Heart left ventricle (tissue), 13 donors: ENCODE measurements around the gene PMM2.

Experiments
- CTCF ChIP-seq, 12 donors: fragments of 200-600 bp; sonication (generic) in 4 of 12; IDR thresholded peaks; one replicate each; pipeline versions ENCODE4 v1.5.0 to v1.8.0; 2018 to 2022; ENCODE audit warnings: antibody characterized with exemption in 12 of 12, mild to moderate bottlenecking in 5 of 12
- POLR2A ChIP-seq, 2 donors: fragments of 450-650 bp; IDR thresholded peaks; one replicate each; pipeline ENCODE4 v1.6.1; 2017; ENCODE audit warnings: antibody characterized with exemption in 2 of 2, mild to moderate bottlenecking in 2 of 2, moderate library complexity in 2 of 2
- donor health status: ischemic (EF 13 %, LVEDD 7.1; RV severe dilation, severe dysfunction).
- donor health status: DM: no; HTN: yes; CAD: no.
- donor health status: DM: no; HTN: no; CAD: no.
- donor health status: ischemic (EF 25% LVEDD 6.9; RV normal size, moderate dysfunction).
- donor health status: ischemic (EF 25% LVEDD 5.7; RV mildly dilated, moderate dysfunction).
- donor health status: ischemic (EF 35%, LVEDD 5.7; RV mildly dilated, moderate dysfunction).
- donor health status: nonischemic (EF 11% LVEDD 7.7; RV severe dilation, severe dysfunction).
- donor health status: DM: yes; HTN: yes; CAD: no.
- donor health status: PGD.
- donor health status: ischemic (EF 29% LVEDD 5.4; RV normal size, mild dysfunction).
- donor health status: nonischemic (EF 23%, LVEDD 6.1; RV moderate dilation, normal function).

- TF ChIP-seq POLR2A (IDR thresholded peaks at IDR 0.05): no peak
- TF ChIP-seq CTCF (IDR thresholded peaks at IDR 0.05): no peak
Observed at GRCh38 chr16:8831871-8832716, 34.5 kb downstream of the PMM2 start.
